ENCODE results near the gene TMTC2.

DNA sequence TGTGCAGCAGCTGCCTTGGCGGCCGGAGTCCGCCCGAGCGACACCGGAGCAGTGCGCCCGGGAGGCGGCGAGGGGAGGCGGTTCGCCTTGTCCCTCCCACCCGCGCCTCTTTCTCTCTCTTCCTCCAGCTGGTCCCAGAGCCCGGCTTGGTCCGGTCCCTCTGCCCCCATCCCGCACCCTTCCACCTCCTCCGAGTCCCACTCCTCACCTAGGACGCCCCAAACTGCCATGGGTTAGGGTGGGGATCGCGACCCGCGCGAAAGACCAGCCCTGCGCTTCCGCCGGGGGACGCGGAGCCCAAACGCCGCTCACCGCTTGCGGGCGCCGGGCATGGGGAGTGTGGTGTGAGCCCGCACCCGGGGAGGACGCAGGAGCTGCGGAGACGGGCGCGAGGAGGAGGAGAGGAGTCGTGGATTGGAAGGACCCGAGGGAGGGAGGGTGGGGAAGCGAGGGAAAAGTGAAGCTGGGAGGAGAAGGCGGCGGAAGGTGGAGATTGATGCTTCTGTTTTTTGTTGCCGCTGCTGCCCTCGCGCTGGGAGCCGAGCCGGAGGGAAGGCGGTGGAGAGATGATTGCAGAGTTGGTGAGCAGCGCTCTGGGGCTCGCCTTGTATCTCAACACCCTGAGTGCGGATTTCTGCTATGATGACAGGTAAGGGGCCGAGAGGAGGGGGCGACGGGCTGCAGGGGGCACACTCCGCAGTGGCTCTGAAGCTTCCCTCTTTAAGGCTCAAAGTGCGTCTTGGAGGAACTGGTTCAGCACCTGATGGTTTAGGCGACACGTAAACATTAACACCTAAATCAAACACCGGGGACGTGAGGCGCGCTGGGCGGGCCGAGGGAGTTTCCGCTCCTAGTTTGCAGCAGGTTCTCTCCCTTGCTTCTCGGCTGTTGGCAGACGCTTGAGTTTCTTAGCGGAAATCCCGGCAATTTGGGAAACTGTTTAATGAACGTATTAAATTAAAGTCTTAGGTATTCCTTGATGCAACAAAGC lies 610 bp downstream of the TMTC2 start:
- no peak for TF ChIP-seq EZH2 (IDR thresholded peaks at IDR 0.05; ENCODE audit: borderline replicate concordance, insufficient read depth, low read depth, low read length, poor library complexity, severe bottlenecking)
- TF ChIP-seq, protein P1, sequence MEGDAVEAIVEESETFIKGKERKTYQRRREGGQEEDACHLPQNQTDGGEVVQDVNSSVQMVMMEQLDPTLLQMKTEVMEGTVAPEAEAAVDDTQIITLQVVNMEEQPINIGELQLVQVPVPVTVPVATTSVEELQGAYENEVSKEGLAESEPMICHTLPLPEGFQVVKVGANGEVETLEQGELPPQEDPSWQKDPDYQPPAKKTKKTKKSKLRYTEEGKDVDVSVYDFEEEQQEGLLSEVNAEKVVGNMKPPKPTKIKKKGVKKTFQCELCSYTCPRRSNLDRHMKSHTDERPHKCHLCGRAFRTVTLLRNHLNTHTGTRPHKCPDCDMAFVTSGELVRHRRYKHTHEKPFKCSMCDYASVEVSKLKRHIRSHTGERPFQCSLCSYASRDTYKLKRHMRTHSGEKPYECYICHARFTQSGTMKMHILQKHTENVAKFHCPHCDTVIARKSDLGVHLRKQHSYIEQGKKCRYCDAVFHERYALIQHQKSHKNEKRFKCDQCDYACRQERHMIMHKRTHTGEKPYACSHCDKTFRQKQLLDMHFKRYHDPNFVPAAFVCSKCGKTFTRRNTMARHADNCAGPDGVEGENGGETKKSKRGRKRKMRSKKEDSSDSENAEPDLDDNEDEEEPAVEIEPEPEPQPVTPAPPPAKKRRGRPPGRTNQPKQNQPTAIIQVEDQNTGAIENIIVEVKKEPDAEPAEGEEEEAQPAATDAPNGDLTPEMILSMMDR (IDR thresholded peaks at IDR 0.05): no peak

All from B cell (primary cell).